ENCODE measurements around the gene PHTF2.

GRCh38 chr7:77908664-77909063, 110.1 kb downstream of the PHTF2 start:
- no peak for TF ChIP-seq CTCF (IDR thresholded peaks at IDR 0.05; ENCODE audit: poor library complexity)
- no peak for TF ChIP-seq EZH2phosphoT487 (IDR thresholded peaks at IDR 0.05; ENCODE audit: low read depth, severe bottlenecking, unreplicated experiment)

All from hepatocyte (in vitro differentiated cells).